Psoas muscle (tissue), 8 donors: ENCODE measurements around the gene STYK1. TPM values are rescaled to one million over a fixed set of nuclear protein-coding genes. Genes with fewer than 3 reads are reported as not detected.

Source experiments
- ATAC-seq, 4 donors: fragments of 200-7000 bp; cut with Tn5 transposase; one replicate each; pipeline ENCODE4 v1.9.1; 2020; ENCODE audit warnings: moderate library complexity in 3 of 4, mild to moderate bottlenecking in 2 of 4
- DNase-seq, 2 donors: peaks; one replicate each; pipeline ENCODE4 v3.0.0-alpha.2; 2020
- H3K27ac ChIP-seq: fragments of 200-600 bp; one replicate; pipeline ENCODE4 v1.8.0; 2022
- H3K27me3 ChIP-seq, 3 donors: fragments of 200-600 bp in 1 of 3; one replicate each; pipeline versions ENCODE4 v1.6.1 to v1.8.0; 2013 to 2022; ENCODE audit warnings: low read length in 2 of 3, mild to moderate bottlenecking in 2 of 3, moderate library complexity in 1 of 3; ENCODE audit not compliant: insufficient read depth in 3 of 3
- H3K36me3 ChIP-seq, 2 donors: fragments of 200-600 bp in 1 of 2; one replicate each; pipeline versions ENCODE4 v1.6.1 to v1.8.0; 2013 to 2022; ENCODE audit warnings: low read depth in 1 of 2, mild to moderate bottlenecking in 1 of 2, moderate library complexity in 1 of 2; ENCODE audit not compliant: insufficient read depth in 1 of 2
- H3K4me1 ChIP-seq: fragments of 200-600 bp; one replicate; pipeline ENCODE4 v1.8.0; 2022
- H3K4me3 ChIP-seq: fragments of 200-600 bp; one replicate; pipeline ENCODE4 v1.8.0; 2022; ENCODE audit warnings: mild to moderate bottlenecking
- H3K9me3 ChIP-seq: fragments of 200-600 bp; one replicate; pipeline ENCODE4 v1.8.0; 2022
- CTCF ChIP-seq: fragments of 200-600 bp; IDR thresholded peaks from one replicate; pipeline ENCODE4 v1.8.0; 2022; ENCODE audit warnings: antibody characterized with exemption
- WGBS, 3 donors: extraction: QIAGEN DNeasy Blood & Tissue Kit; methylation state at CpG; one replicate each; pipeline versions ENCODE4 v1.1.6 to v1.1.7; 2013; 5-methylcytosine and 5-hydroxymethylcytosine counted together
- intact Hi-C, 2 donors: fragments of 100-400 bp; cut with DNase I; formaldehyde crosslinking; loops; one replicate each; pipeline versions ENCODE4 v1.11.0 to v1.14.2; 2022
- polyA plus RNA-seq, 3 donors: library from polyadenylated mRNA; stranded (reverse); fragments of 200-250 nt; gene quantifications; one replicate each; pipeline ENCODE4 v1.2.3, GENCODE V29; 2013
- total RNA-seq, 4 donors: library from RNA; stranded (reverse); fragmentation: NEBNext Ultra II Directional in 2 of 4; extraction: Animal tissue kit (Norgen Biotek cat#: 25700) in 2 of 4; gene quantifications; one replicate each; pipeline versions ENCODE4 v1.2.1 to v1.2.4, GENCODE V29; 2021 to 2023
- donor health status: healthy with polysubstance abuse.
- donor health status: DM: no; HTN: no; CAD: no; lungs with moderate emphysema.
- donor health status: Bipolar disorder and iron deficiency.
- donor health status: healthy.
- donor health status: DM: yes; HTN: yes; CAD: no.
- donor health status: DM: no; HTN: no; CAD: no.
- donor health status: DM: no; HTN: no; CAD: no.
- donor health status: DM: yes; HTN: yes; CAD: no.

STYK1 gene
- total and polyA plus RNA-seq, 7 donors = 0.03 to 0.29 (median 0.09) TPM; not detected in 2

- TF ChIP-seq CTCF = no peak
- intact Hi-C loops = loop anchor here (5.0 kb wide), 2 partner anchors 510 to 855 kb away; partner anchors contain the start of genes GABARAPL1 (in 2 of the 2) and CLEC2B (in 1 of the 2)
- ATAC-seq (peak; percentile 78 to 87 (median 82)), DNase-seq (peak; percentile 93 to 98)
- peaks cover 0 to 16% of the 10 kb centered on the region in 2 donors for H3K36me3 ChIP-seq
- H3K27me3 ChIP-seq = no peaks in the 10 kb centered on the region
- peaks cover 9% of the 10 kb centered on the region for H3K4me1 ChIP-seq
- H3K4me3 ChIP-seq = peak overlapping the region; percentile 94
- H3K27ac ChIP-seq = peak overlapping the region; percentile 98
- H3K9me3 ChIP-seq = no peaks in the 10 kb centered on the region
- 0 to 1% (median 0%) methylated on average over 26 of the region's 26 CpGs for WGBS, 3 donors
These were observed 48.0 kb upstream of the STYK1 start for GRCh38 chr12:10721651-10722501.

- Histone ChIP-seq H3K4me3 (peak overlapping the region; percentile 94), H3K9me3 (no peaks in the 10 kb centered on the region), H3K36me3 (peaks cover 0 to 22% of the 10 kb centered on the region in 2 donors), H3K27me3 (no peaks in the 10 kb centered on the region), H3K27ac (peak overlapping the region; percentile 98), H3K4me1 (peaks cover 9% of the 10 kb centered on the region)
- DNase-seq (no peak), ATAC-seq (peak in 2 of 4 donors; percentile 15 to 38)
- TF ChIP-seq CTCF = no peak
- WGBS, 3 donors = 2 to 9% (median 5%) methylated on average over 3 of the region's 3 CpGs
- intact Hi-C loops = loop anchor here (5.0 kb wide), 2 partner anchors 509 to 854 kb away; partner anchors contain the start of genes GABARAPL1 (in 2 of the 2) and CLEC2B (in 1 of the 2)
These were observed 47.3 kb upstream of the STYK1 start for GRCh38 chr12:10720974-10721650.

- no peak for TF ChIP-seq CTCF
- Histone ChIP-seq H3K9me3 (no peaks in the 10 kb centered on the region), H3K27ac (peak overlapping the region; percentile 98), H3K27me3 (no peaks in the 10 kb centered on the region), H3K36me3 (peaks cover 0 to 38% of the 10 kb centered on the region in 2 donors), H3K4me3 (peak overlapping the region; percentile 94), H3K4me1 (peaks cover 20% of the 10 kb centered on the region)
- DNase-seq (peak; percentile 37 to 66), ATAC-seq (peak; percentile 24 to 51 (median 38))
- intact Hi-C loops = no loop called here
- 15 to 25% (median 22%) methylated on average over 4 of the region's 4 CpGs for WGBS, 3 donors
These were observed 45.6 kb upstream of the STYK1 start for GRCh38 chr12:10719482-10719881.

GRCh38 chr12:10718279-10718821, 44.5 kb upstream of the STYK1 start:
- intact Hi-C loops = no loop called here
- no peaks in the 10 kb centered on the region for H3K27me3 ChIP-seq
- peaks cover 0 to 50% of the 10 kb centered on the region in 2 donors for H3K36me3 ChIP-seq
- peak overlapping the region; percentile 94 for H3K4me3 ChIP-seq
- DNase-seq (no peak), ATAC-seq (peak; percentile 42 to 55 (median 49))
- H3K27ac ChIP-seq = peak overlapping the region; percentile 98
- H3K9me3 ChIP-seq = no peaks in the 10 kb centered on the region
- TF ChIP-seq CTCF = no peak
- peaks cover 24% of the 10 kb centered on the region for H3K4me1 ChIP-seq
- 14 to 21% (median 17%) methylated on average over 4 of the region's 4 CpGs for WGBS, 3 donors
